IMR-90 (cell line): Measurements from ENCODE around the gene NRIP1. TPM values are rescaled to one million over a fixed set of nuclear protein-coding genes. Genes with fewer than 3 reads are reported as not detected.
A peak's percentile ranks its signal among the peaks of the same experiment; 100 is the strongest.

Experiments
- ATAC-seq: fragments of 200-7000 bp; cut with Tn5 transposase; 2 replicates; pipeline ENCODE4 v1.9.1; 2020; ENCODE audit warnings: low read depth, mild to moderate bottlenecking, moderate library complexity
- BruUV-seq: library from RNA; stranded (reverse); fragments of 400-500 nt; replicated peaks from 2 replicates; lab custom pipeline; 2021; lab: Mats Ljungman, UMichigan
- CTCF ChIA-PET: fragments of 300-600 bp; formaldehyde crosslinking; extraction: SDS; loops from one replicate; lab custom pipeline; 2021; ENCODE audit warnings: antibody characterized with exemption; lab: Yijun Ruan, JAX
- POLR2A ChIA-PET: fragments of 300-600 bp; sonication (Branson Sonifier 250); formaldehyde crosslinking; loops from one replicate; lab custom pipeline; 2022; ENCODE audit warnings: antibody characterized with exemption; ENCODE audit not compliant: unreplicated experiment; lab: Charles Lee
- DNase-seq: peaks from one replicate; pipeline ENCODE4 v3.0.0; 2013
- H2AFZ ChIP-seq: replicated peaks from 2 replicates; pipeline ENCODE3; 2013; ENCODE audit warnings: low read length, mild to moderate bottlenecking; ENCODE audit not compliant: poor library complexity
- H2AK5ac ChIP-seq: 2 replicates; pipeline ENCODE4 v1.6.1; 2013; ENCODE audit warnings: low read depth, low read length, inconsistent platforms
- H2AK9ac ChIP-seq: replicated peaks from 2 replicates; pipeline ENCODE3; 2013; ENCODE audit warnings: mild to moderate bottlenecking, low read depth, low read length, moderate library complexity; ENCODE audit not compliant: poor library complexity
- H2BK120ac ChIP-seq: 2 replicates; pipeline ENCODE4 v1.6.1; 2013; ENCODE audit warnings: low read depth, low read length, inconsistent platforms
- H2BK15ac ChIP-seq: 3 replicates; pipeline ENCODE4 v1.6.1; 2013; ENCODE audit warnings: low read depth, low read length, inconsistent platforms
- H2BK20ac ChIP-seq: 2 replicates; pipeline ENCODE4 v1.6.1; 2013; ENCODE audit warnings: low read depth, mild to moderate bottlenecking, inconsistent platforms, low read length, moderate library complexity
- H2BK5ac ChIP-seq: 2 replicates; pipeline ENCODE4 v1.6.1; 2013; ENCODE audit warnings: mild to moderate bottlenecking, low read depth, low read length, inconsistent platforms; ENCODE audit not compliant: poor library complexity, severe bottlenecking
- H3K14ac ChIP-seq: replicated peaks from 2 replicates; pipeline ENCODE4 v1.6.1; 2013; ENCODE audit warnings: low read depth, low read length, inconsistent platforms
- H3K18ac ChIP-seq: 2 replicates; pipeline ENCODE4 v1.6.1; 2013; ENCODE audit warnings: low read depth, low read length, control low read depth
- H3K23ac ChIP-seq: 2 replicates; pipeline ENCODE4 v1.6.1; 2013; ENCODE audit warnings: low read depth, low read length, inconsistent platforms
- H3K27ac ChIP-seq: 2 replicates; pipeline ENCODE4 v1.5.1; 2013; ENCODE audit warnings: mild to moderate bottlenecking, control low read depth, low read length; ENCODE audit not compliant: insufficient read depth
- H3K27me3 ChIP-seq: 2 replicates; pipeline ENCODE4 v1.6.1; 2013; ENCODE audit warnings: low read length; ENCODE audit not compliant: control insufficient read depth, insufficient read depth
- H3K36me3 ChIP-seq: 2 replicates; pipeline ENCODE4 v1.6.1; 2013; ENCODE audit warnings: low read length, mixed read lengths; ENCODE audit not compliant: control insufficient read depth, insufficient read depth
- H3K4ac ChIP-seq: 2 replicates; pipeline ENCODE4 v1.6.1; 2013; ENCODE audit warnings: low read depth, low read length, inconsistent platforms
- H3K4me1 ChIP-seq: 2 replicates; pipeline ENCODE4 v1.6.1; 2013; ENCODE audit warnings: low read length, mixed read lengths; ENCODE audit not compliant: control insufficient read depth, insufficient read depth
- H3K4me2 ChIP-seq: 2 replicates; pipeline ENCODE4 v1.6.1; 2013; ENCODE audit warnings: low read depth, mild to moderate bottlenecking, control low read depth, low read length, moderate library complexity
- H3K4me3 ChIP-seq: 2 replicates; pipeline ENCODE4 v1.5.1; 2013; ENCODE audit warnings: low read depth, mild to moderate bottlenecking, control low read depth, low read length, moderate library complexity; ENCODE audit not compliant: insufficient read depth
- H3K56ac ChIP-seq: 2 replicates; pipeline ENCODE4 v1.6.1; 2013; ENCODE audit warnings: low read length, inconsistent platforms; ENCODE audit not compliant: insufficient read depth; ENCODE audit errors: extremely low read depth
- H3K79me1 ChIP-seq, 2 experiments: 2 replicates each; pipeline ENCODE4 v1.6.1; 2013; ENCODE audit warnings: low read length in 2 of 2, inconsistent platforms in 1 of 2, low read depth in 1 of 2
- H3K9ac ChIP-seq: 2 replicates; pipeline ENCODE4 v1.6.1; 2013; ENCODE audit warnings: low read depth, low read length, control low read depth
- H3K9me1 ChIP-seq: 2 replicates; pipeline ENCODE4 v1.6.1; 2013; ENCODE audit warnings: low read length, inconsistent platforms; ENCODE audit not compliant: insufficient read depth
- H3K9me3 ChIP-seq: 2 replicates; pipeline ENCODE4 v1.6.1; 2013; ENCODE audit warnings: low read length; ENCODE audit not compliant: control insufficient read depth, insufficient read depth
- H4K20me1 ChIP-seq: 2 replicates; pipeline ENCODE4 v1.6.1; 2013; ENCODE audit warnings: low read length, inconsistent platforms; ENCODE audit not compliant: insufficient read depth
- H4K5ac ChIP-seq: 2 replicates; pipeline ENCODE4 v1.6.1; 2013; ENCODE audit warnings: mild to moderate bottlenecking, low read depth, low read length, control low read depth
- H4K8ac ChIP-seq, 2 experiments: 2 replicates each; pipeline ENCODE4 v1.6.1; 2013; ENCODE audit warnings: low read depth in 2 of 2, low read length in 2 of 2, control low read depth in 1 of 2, inconsistent platforms in 1 of 2
- H4K91ac ChIP-seq: 2 replicates; pipeline ENCODE4 v1.6.1; 2013; ENCODE audit warnings: low read depth, low read length, inconsistent platforms; ENCODE audit not compliant: insufficient read depth
- CTCF ChIP-seq: conservative IDR thresholded peaks from 2 replicates; pipeline ENCODE4 v1.5.1; 2012; ENCODE audit warnings: mild to moderate bottlenecking, low read depth, low read length, improper control_type of control experiment
- MXI1 ChIP-seq: IDR thresholded peaks from 2 replicates; pipeline ENCODE4 v1.6.1; 2012; ENCODE audit warnings: low read depth, mild to moderate bottlenecking, low read length, moderate library complexity, borderline replicate concordance
- WGBS, 2 experiments: methylation state at CpG; one replicate each; pipeline versions ENCODE4 v1.1.5 to v1.1.7; 2013; ENCODE audit warnings: missing lambda C conversion rate in 2 of 2; ENCODE audit not compliant: insufficient read length in 1 of 2; ENCODE audit errors: extremely low coverage in 2 of 2; 5-methylcytosine and 5-hydroxymethylcytosine counted together
- dilution Hi-C: fragments of 300-500 bp; cut with HindIII; formaldehyde crosslinking; loops from one replicate; pipeline ENCODE4 v1.14.3; 2018; ENCODE audit warnings: low sequenced_read_pairs; ENCODE audit not compliant: unreplicated experiment
- in situ Hi-C: fragments of 300-500 bp; cut with MboI; formaldehyde crosslinking; loops from 3 replicates; pipeline ENCODE4 v1.14.3; 2019; ENCODE audit warnings: low sequenced_read_pairs, inconsistent platforms, mixed read lengths
- intact Hi-C: fragments of 100-400 bp; cut with micrococcal nuclease; formaldehyde crosslinking; loops from 2 replicates; pipeline ENCODE4 v1.10.0; 2022
- polyA plus RNA-seq, 3 experiments: library from polyadenylated mRNA; depleted of rRNA; stranded (reverse); fragments of >200 nt; gene quantifications; 2 replicates each; pipeline ENCODE4 v1.2.3, GENCODE V29; 2012; ENCODE audit warnings: low replicate concordance in 1 of 3
- total RNA-seq: library from RNA; depleted of rRNA; stranded (reverse); fragments of >200 nt; gene quantifications from 2 replicates; pipeline ENCODE4 v1.2.3, GENCODE V29; 2012

The NRIP1 gene
- total and polyA plus RNA-seq, 2 of the 4 experiments (the other 2 are of a cell fraction) = 9.6 to 73.8 TPM

GRCh38 chr21:15063814-15064575 is 805 bp downstream of the NRIP1 start:
- peak overlapping the region; percentile 99 for H3K9ac ChIP-seq
- peak overlapping the region; percentile 17; the same call in 2 of the 3 replicates for H2BK15ac ChIP-seq
- ChIA-PET CTCF (interaction anchor here (0.6 kb wide), 1 partner anchor 10 kb away, joined by 4 read pairs; no protein-coding TSS in a partner anchor), POLR2A (no interaction called here)
- intact Hi-C loops (loop anchor here (2.0 to 5.0 kb wide), 3 partner anchors 53 to 147 kb away; no protein-coding TSS in a partner anchor), in situ Hi-C loops (loop anchor here (10.0 kb wide), 1 partner anchor 189 kb away; no protein-coding TSS in a partner anchor), dilution Hi-C loops (no loop called here)
- peak overlapping the region; percentile 89 for H3K18ac ChIP-seq
- H2AK5ac ChIP-seq = 0 out of 2 replicates have a peak overlapping the region, but pooled peaks have one; percentile 6
- peak overlapping the region; percentile 94 for H3K27ac ChIP-seq
- peak overlapping the region; percentile 95 for H2AFZ ChIP-seq
- peak overlapping the region; percentile 85; the same call in 1 of the 2 replicates for H4K5ac ChIP-seq
- no peaks in the 10 kb centered on the region for H3K9me1 ChIP-seq
- no peaks in the 10 kb centered on the region; the same call in 1 of the 2 replicates for H3K4me1 ChIP-seq
- H3K56ac ChIP-seq = peak overlapping the region; percentile 92
- H3K27me3 ChIP-seq = no peaks in the 10 kb centered on the region
- H3K36me3 ChIP-seq = no peaks in the 10 kb centered on the region
- peak overlapping the region; percentile 90 for H2BK5ac ChIP-seq
- TF ChIP-seq CTCF (no peak), MXI1 (0 out of 2 replicates have a peak, but pooled peaks have one; percentile 27)
- peak overlapping the region; percentile 45; the same call in 1 of the 2 replicates for H2BK120ac ChIP-seq
- peaks cover 31% of the 10 kb centered on the region; the same call in 1 of the 2 replicates for H4K20me1 ChIP-seq
- H3K4me3 ChIP-seq = peak overlapping the region; percentile 99
- no peaks in the 10 kb centered on the region for H3K9me3 ChIP-seq
- peak overlapping the region; percentile 68 to 72 for H4K8ac ChIP-seq
- peak; percentile 7 for ATAC-seq
- BruUV-seq = no TSS peak
- H3K14ac ChIP-seq = peak overlapping the region; percentile 97
- H3K79me1 ChIP-seq = peaks cover 0 to 6% of the 10 kb centered on the region in 2 experiments; a peak in 1 of 4 replicates
- H2BK20ac ChIP-seq = no peak overlapping the region
- H3K4ac ChIP-seq = peak overlapping the region; percentile 73
- H4K91ac ChIP-seq = peak overlapping the region; percentile 79
- peak overlapping the region; percentile 71 for H3K4me2 ChIP-seq
- DNase-seq = no peak
- peak overlapping the region; percentile 88 for H2AK9ac ChIP-seq
- 0% methylated on average over 6 of the region's 58 CpGs; no CpG with 5 or more reads in 1 of the 2 experiments for WGBS, 2 experiments
- H3K23ac ChIP-seq = peak overlapping the region; percentile 60
